ENCODE measurements around the gene UBE4B. TPM values are rescaled to one million over a fixed set of nuclear protein-coding genes. Genes with fewer than 3 reads are reported as not detected.
A peak's percentile ranks its signal among the peaks of the same experiment; 100 is the strongest.

Gene UBE4B
- total RNA-seq: 10 to 100 TPM; 40.7 to 66.2 (median 41.4) TPM
- long read RNA-seq, donor 1, full-length matches to known transcripts: 2 of 17 reads
- long read RNA-seq, donor 1, partial matches to known transcripts: 12 of 17 reads
- long read RNA-seq, donor 1, other reads (novel, unspliced or antisense): 3 of 17 reads
- long read RNA-seq, donor 2, partial matches to known transcripts: 0 of 1 reads
- long read RNA-seq, donor 2, other reads (novel, unspliced or antisense): 1 of 1 reads

- peak within 1 kb of the TSS; percentile 79 for H3K4me3 ChIP-seq
- no peaks in the 10 kb centered on the region for H3K9me3 ChIP-seq
- H3K36me3 ChIP-seq (ENCODE audit: low read depth): no peaks in the 10 kb centered on the region
- DNase-seq: peak; percentile 99
- TF ChIP-seq, protein P1, sequence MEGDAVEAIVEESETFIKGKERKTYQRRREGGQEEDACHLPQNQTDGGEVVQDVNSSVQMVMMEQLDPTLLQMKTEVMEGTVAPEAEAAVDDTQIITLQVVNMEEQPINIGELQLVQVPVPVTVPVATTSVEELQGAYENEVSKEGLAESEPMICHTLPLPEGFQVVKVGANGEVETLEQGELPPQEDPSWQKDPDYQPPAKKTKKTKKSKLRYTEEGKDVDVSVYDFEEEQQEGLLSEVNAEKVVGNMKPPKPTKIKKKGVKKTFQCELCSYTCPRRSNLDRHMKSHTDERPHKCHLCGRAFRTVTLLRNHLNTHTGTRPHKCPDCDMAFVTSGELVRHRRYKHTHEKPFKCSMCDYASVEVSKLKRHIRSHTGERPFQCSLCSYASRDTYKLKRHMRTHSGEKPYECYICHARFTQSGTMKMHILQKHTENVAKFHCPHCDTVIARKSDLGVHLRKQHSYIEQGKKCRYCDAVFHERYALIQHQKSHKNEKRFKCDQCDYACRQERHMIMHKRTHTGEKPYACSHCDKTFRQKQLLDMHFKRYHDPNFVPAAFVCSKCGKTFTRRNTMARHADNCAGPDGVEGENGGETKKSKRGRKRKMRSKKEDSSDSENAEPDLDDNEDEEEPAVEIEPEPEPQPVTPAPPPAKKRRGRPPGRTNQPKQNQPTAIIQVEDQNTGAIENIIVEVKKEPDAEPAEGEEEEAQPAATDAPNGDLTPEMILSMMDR (IDR thresholded peaks at IDR 0.05): peak; percentile 78
- H3K4me1 ChIP-seq (ENCODE audit: low read depth): peaks cover 20% of the 10 kb centered on the region
- intact Hi-C loops (cut with DNase I, micrococcal nuclease): no loop called here
- peak; percentile 99 for ATAC-seq
Measured at GRCh38 chr1:10032590-10033358, at the start of gene UBE4B. Gene UBE4B (plus strand): TSS chr1:10032958. CDS start chr1:10033671, 713 bp downstream.

GRCh38 chr1:9984253-9984652 is 48.5 kb upstream of the UBE4B start:
- ATAC-seq: no peak
- H3K4me3 ChIP-seq: no peak overlapping the region

GRCh38 chr1:9985001-9985400 is 47.8 kb upstream of the UBE4B start:
- DNase-seq: no peak
- peaks cover 4% of the 10 kb centered on the region for H3K36me3 ChIP-seq (ENCODE audit: low read depth)
- TF ChIP-seq, protein P1 (IDR thresholded peaks at IDR 0.05): no peak
- ATAC-seq: no peak
- intact Hi-C loops (cut with DNase I, micrococcal nuclease): no loop called here
- no peaks in the 10 kb centered on the region for H3K9me3 ChIP-seq
- no peak overlapping the region for H3K4me3 ChIP-seq
- no peaks in the 10 kb centered on the region for H3K4me1 ChIP-seq (ENCODE audit: low read depth)

More at GRCh38 chr1:9984253-9984652, 48.5 kb upstream of the UBE4B start:
- Histone ChIP-seq H3K36me3 (ENCODE audit: low read depth) (peaks cover 4% of the 10 kb centered on the region), H3K4me1 (ENCODE audit: low read depth) (no peaks in the 10 kb centered on the region), H3K9me3 (no peaks in the 10 kb centered on the region)
- no peak for DNase-seq
- TF ChIP-seq, protein P1 (IDR thresholded peaks at IDR 0.05): no peak
- intact Hi-C loops (cut with DNase I, micrococcal nuclease): no loop called here

- Histone ChIP-seq H3K36me3 (ENCODE audit: low read depth) (no peaks in the 10 kb centered on the region), H3K4me1 (ENCODE audit: low read depth) (no peaks in the 10 kb centered on the region), H3K9me3 (no peaks in the 10 kb centered on the region), H3K4me3 (no peak overlapping the region)
- DNase-seq: no peak
- no peak for ATAC-seq
- TF ChIP-seq, protein P1 (IDR thresholded peaks at IDR 0.05): no peak
- intact Hi-C loops (cut with DNase I, micrococcal nuclease): no loop called here
Measured at GRCh38 chr1:9989773-9990172, 43.0 kb upstream of the UBE4B start.

GRCh38 chr1:9990944-9991343 is 41.8 kb upstream of the UBE4B start:
- Histone ChIP-seq H3K36me3 (ENCODE audit: low read depth) (no peaks in the 10 kb centered on the region), H3K9me3 (no peaks in the 10 kb centered on the region), H3K4me1 (ENCODE audit: low read depth) (no peaks in the 10 kb centered on the region), H3K4me3 (no peak overlapping the region)
- TF ChIP-seq, protein P1 (IDR thresholded peaks at IDR 0.05): no peak
- intact Hi-C loops (cut with DNase I, micrococcal nuclease): no loop called here
- DNase-seq: peak in 1 of 3 donors; percentile 7
- no peak for ATAC-seq
